G401 (cell line): ENCODE measurements around the gene IL1RL1. TPM values are rescaled to one million over a fixed set of nuclear protein-coding genes. Genes with fewer than 3 reads are reported as not detected.

Source experiments
- DNase-seq: peaks from one replicate; pipeline ENCODE4 v3.0.0-alpha.2; 2015; ENCODE audit warnings: low spot score
- in situ Hi-C: cut with HindIII; loops from 2 replicates; pipeline ENCODE4 v1.10.0; 2016; ENCODE audit warnings: low sequenced_read_pairs, mixed read lengths
- total RNA-seq: library from RNA; depleted of rRNA; stranded (reverse); fragments of >200 nt; shearing (Covaris generic); gene quantifications from 2 replicates; pipeline ENCODE4 v1.2.3, GENCODE V29; 2014; rRNA removed

IL1RL1 gene
- total RNA-seq, 1 experiment from 2014 or later, result not detected

- DNase-seq, result no peak
- in situ Hi-C loops, result no loop called here
Measured at GRCh38 chr2:102399499-102400141, 88.3 kb downstream of the IL1RL1 start.

GRCh38 chr2:102401456-102401855, 90.1 kb downstream of the IL1RL1 start:
- in situ Hi-C loops, result no loop called here
- DNase-seq, result no peak

Other genes with a start within 250 kb of the IL1RL1 start
- not detected in 2 replicates for gene IL1R1, start 168.8 kb upstream of the IL1RL1 start, total RNA-seq
- gene IL1RL2, start 124.5 kb upstream of the IL1RL1 start, total RNA-seq, result not detected in 2 replicates
- gene IL18R1, start 44.2 kb downstream of the IL1RL1 start, total RNA-seq, result not detected in 2 replicates
- gene IL18RAP, start 111.6 kb downstream of the IL1RL1 start, total RNA-seq, result not detected in 2 replicates
- gene SLC9A4, start 161.7 kb downstream of the IL1RL1 start, total RNA-seq, result not detected in 2 replicates